Nephron (organoid): ENCODE data around the gene TIMM10.

ENCODE experiments used
- H3K27ac Mint-ChIP-seq, 3 experiments: 2 replicates each; pipeline ENCODE4 v1.8.0; 2020; ENCODE audit warnings: mixed read lengths in 3 of 3, mild to moderate bottlenecking in 2 of 3, moderate library complexity in 1 of 3
- H3K27me3 Mint-ChIP-seq: 2 replicates; pipeline ENCODE4 v1.8.0; 2021; ENCODE audit warnings: low read depth, mild to moderate bottlenecking, moderate library complexity, mixed read lengths
- H3K36me3 Mint-ChIP-seq: 2 replicates; pipeline ENCODE4 v1.8.0; 2020; ENCODE audit warnings: low read depth, mixed read lengths
- H3K4me1 Mint-ChIP-seq: 2 replicates; pipeline ENCODE4 v1.8.0; 2020; ENCODE audit warnings: mixed read lengths
- H3K4me3 Mint-ChIP-seq, 3 experiments: 2 replicates each; pipeline ENCODE4 v1.8.0; 2020; ENCODE audit warnings: mild to moderate bottlenecking in 3 of 3, mixed read lengths in 3 of 3, moderate library complexity in 2 of 3
- H3K9me3 Mint-ChIP-seq: 2 replicates; pipeline ENCODE4 v1.8.0; 2020; ENCODE audit warnings: mixed read lengths
- CTCF ChIP-seq, 3 experiments: fragments of 200-600 bp; sonication (generic); IDR thresholded peaks; one replicate each; pipeline ENCODE4 v1.5.0; 2021; ENCODE audit warnings: antibody characterized with exemption in 3 of 3; ENCODE audit not compliant: unreplicated experiment in 3 of 3

Gene TIMM10

GRCh38 chr11:57497303-57498247 lies 33.0 kb downstream of the TIMM10 start:
- Mint-ChIP-seq H3K27ac (peak overlapping the region in 1 of 3 experiments; percentile 83), H3K9me3 (no peaks in the 10 kb centered on the region), H3K36me3 (no peaks in the 10 kb centered on the region), H3K4me1 (peaks cover 18% of the 10 kb centered on the region), H3K4me3 (peak overlapping the region in 2 of 3 experiments; percentile 18 to 42), H3K27me3 (peaks cover 3% of the 10 kb centered on the region)
- TF ChIP-seq CTCF (IDR thresholded peaks at IDR 0.05; ENCODE audit: unreplicated experiment in 3 of 3), result no peak

GRCh38 chr11:57496109-57496820 lies 34.3 kb downstream of the TIMM10 start:
- no peak overlapping the region for H3K27ac Mint-ChIP-seq
- peaks cover 18% of the 10 kb centered on the region for H3K4me1 Mint-ChIP-seq
- H3K9me3 Mint-ChIP-seq, result no peaks in the 10 kb centered on the region
- H3K36me3 Mint-ChIP-seq, result no peaks in the 10 kb centered on the region
- peaks cover 3% of the 10 kb centered on the region for H3K27me3 Mint-ChIP-seq
- no peak for TF ChIP-seq CTCF (IDR thresholded peaks at IDR 0.05; ENCODE audit: unreplicated experiment in 3 of 3)
- H3K4me3 Mint-ChIP-seq, result no peak overlapping the region

GRCh38 chr11:57493507-57494503 lies 36.7 kb downstream of the TIMM10 start:
- Mint-ChIP-seq H3K9me3 (no peaks in the 10 kb centered on the region), H3K4me1 (peaks cover 15% of the 10 kb centered on the region), H3K4me3 (no peak overlapping the region), H3K27me3 (no peaks in the 10 kb centered on the region), H3K27ac (no peak overlapping the region), H3K36me3 (no peaks in the 10 kb centered on the region)
- TF ChIP-seq CTCF (IDR thresholded peaks at IDR 0.05; ENCODE audit: unreplicated experiment in 3 of 3), result peak; percentile 74 to 87 (median 78)

DNA sequence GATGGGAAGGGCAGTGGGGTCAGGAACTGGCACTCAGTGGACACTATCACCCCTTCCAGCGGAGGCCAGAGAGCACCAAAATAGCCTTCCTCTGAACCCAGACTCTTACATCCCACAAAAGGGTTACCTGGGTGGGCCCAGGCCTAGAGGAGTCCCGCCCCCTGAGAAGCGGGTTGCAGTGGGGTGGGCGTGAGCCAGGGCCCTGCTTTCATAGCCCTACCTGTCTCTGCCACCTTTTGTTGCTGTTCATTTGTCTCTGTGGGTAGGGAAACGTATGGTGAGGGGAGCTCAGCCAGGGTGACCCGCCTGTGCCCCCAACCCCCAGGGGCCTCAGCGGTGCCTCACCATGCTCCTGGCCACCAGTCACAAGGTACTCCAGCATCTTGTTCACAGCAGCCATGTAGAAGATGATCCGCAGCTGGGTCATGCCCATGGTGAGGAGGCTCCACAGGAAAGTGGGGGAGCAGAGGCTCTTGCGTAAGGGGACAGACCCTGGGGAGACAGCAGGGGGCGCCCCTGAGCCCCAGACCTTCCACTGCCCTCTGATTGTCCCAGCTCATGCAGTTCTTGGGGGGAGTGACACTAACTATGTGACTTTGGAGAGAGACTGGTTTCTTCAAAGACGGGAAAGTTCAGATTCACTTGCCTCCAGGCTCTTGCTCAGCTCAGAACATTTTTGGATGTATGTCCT lies 39.0 kb downstream of the TIMM10 start:
- TF ChIP-seq CTCF (IDR thresholded peaks at IDR 0.05; ENCODE audit: unreplicated experiment in 3 of 3), result peak; percentile 20 to 33 (median 30)
- Mint-ChIP-seq H3K4me1 (peaks cover 31% of the 10 kb centered on the region), H3K9me3 (no peaks in the 10 kb centered on the region), H3K27ac (no peak overlapping the region), H3K4me3 (no peak overlapping the region), H3K27me3 (no peaks in the 10 kb centered on the region), H3K36me3 (no peaks in the 10 kb centered on the region)
